Epithelial cell of esophagus (primary cell): ENCODE measurements around the gene SIRT6.
"Not testable (repeated sequence)": the region's sequence is repeated elsewhere in the genome, so short reads cannot be mapped to it uniquely, and the experiment has no call there.

Experiments
- DNase-seq: peaks from one replicate; pipeline ENCODE4 v3.0.0; 2010; ENCODE audit warnings: low read depth
- H3K4me3 ChIP-seq: 2 replicates; pipeline ENCODE4 v1.5.1; 2011; ENCODE audit warnings: mild to moderate bottlenecking, low read length, control low read depth
- CTCF ChIP-seq: IDR thresholded peaks from 2 replicates; pipeline ENCODE4 v1.5.1; 2011; ENCODE audit warnings: low read depth, mild to moderate bottlenecking, low read length, control low read depth, inconsistent platforms; ENCODE audit not compliant: insufficient read depth; ENCODE audit errors: missing control alignments

SIRT6 gene

GRCh38 chr19:4173479-4174212, 8.7 kb downstream of the SIRT6 start:
- TF ChIP-seq CTCF: no peak
- no peak for DNase-seq
- no peak overlapping the region for H3K4me3 ChIP-seq

DNA sequence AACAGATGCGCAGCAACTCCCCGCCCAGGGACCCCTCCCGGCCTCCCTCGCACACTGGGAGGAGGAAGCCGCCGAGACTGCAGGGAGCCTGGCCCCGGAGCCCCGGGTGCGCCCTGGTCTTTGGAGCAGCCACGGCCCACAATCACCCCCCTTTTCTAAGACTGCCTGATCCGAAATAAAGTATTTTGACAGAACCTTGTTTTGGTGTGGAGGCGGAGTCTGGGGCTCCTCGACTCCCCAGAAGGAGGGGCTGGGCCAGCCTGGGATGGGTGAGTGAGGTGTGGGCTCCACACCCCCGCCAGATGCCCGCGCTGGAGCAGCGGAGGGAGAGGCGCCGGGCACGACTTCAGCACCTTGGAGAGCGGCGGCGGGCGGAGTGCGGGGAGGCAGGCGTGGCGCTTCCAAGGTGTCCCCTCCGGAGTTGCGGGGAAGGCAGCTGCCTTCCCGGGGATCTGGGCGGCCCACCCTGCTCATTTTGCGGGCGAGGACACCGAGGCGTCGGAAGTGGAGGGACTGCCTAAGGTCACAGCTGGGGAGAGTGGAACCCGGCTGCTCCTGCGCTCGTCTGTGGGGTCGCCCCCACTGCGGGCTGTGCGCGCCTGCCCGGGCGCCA, 9.4 kb downstream of the SIRT6 start:
- no peak overlapping the region for H3K4me3 ChIP-seq
- DNase-seq: peak; percentile 58
- TF ChIP-seq CTCF: no peak

DNA sequence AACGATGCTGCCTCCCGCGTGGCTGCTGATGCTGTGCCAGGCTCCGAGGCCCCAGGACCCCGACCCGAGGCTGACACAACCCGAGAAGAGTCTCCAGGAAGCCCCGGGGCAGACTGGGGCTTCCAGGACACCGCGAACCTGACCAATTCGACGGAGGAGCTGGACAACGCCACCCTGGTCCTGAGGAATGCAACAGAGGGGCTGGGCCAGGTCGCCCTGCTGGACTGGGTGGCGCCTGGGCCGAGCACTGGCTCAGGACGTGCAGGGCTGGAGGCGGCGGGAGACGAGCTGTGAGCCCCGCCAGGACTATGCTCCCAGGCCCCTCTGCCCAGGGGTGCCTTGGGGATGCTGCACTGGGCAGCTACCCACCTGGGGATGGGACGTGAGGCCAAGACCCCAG, 10.7 kb downstream of the SIRT6 start:
- no peak for TF ChIP-seq CTCF
- H3K4me3 ChIP-seq: no peak overlapping the region
- no peak for DNase-seq

DNA sequence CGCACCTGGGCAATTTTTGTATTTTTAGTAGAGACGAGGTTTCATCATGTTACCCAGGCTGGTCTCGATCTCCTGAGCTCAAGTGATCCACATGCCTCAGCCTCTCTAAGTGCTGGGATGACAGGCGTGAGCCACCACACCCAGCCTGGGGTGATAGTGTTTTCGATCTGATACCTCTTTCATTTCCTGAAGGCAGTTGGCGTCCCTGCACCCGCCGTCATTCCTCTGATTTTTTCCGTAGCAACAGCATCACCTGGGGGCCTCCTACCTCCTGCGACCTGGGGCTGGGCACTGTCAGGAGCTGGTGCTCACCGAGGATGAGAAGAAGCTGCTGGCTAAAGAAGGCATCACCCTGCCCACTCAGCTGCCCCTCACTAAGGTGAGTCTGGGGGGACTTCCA, 18.1 kb downstream of the SIRT6 start:
- no peak for TF ChIP-seq CTCF
- no peak overlapping the region for H3K4me3 ChIP-seq
- no peak for DNase-seq

DNA sequence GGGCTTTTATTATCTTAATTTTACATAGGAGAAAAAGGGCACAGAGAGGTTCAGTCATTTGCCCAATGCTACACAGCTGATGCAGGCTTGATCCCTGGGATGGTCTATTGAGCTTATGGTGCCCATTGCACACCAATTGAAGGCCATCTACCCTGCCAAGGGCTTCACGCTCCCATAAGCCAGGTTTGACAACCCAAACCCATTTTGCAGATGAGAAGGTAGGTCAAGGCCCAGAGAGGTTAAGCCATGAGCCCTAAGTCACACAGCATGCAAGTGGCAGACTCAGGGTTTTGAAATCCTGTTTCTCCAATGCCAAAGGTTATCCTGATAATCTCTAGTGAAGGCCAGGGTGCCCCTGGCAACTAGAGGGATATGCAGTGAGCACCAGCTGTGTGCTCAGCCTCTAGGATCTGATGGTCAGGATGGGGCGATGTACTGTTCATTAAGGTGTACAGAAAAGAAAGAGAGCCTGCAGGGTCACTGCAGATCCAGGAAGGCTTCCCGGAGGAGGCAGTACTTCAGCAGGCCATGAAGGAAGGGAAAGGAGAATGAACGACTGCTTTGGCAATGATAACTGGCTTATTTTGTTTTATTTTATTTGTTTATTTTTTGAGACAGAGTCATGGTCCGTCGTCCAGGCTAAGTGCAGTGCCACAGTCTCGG, 20.8 kb downstream of the SIRT6 start:
- H3K4me3 ChIP-seq: no peak overlapping the region
- TF ChIP-seq CTCF: no peak
- no peak for DNase-seq

DNA sequence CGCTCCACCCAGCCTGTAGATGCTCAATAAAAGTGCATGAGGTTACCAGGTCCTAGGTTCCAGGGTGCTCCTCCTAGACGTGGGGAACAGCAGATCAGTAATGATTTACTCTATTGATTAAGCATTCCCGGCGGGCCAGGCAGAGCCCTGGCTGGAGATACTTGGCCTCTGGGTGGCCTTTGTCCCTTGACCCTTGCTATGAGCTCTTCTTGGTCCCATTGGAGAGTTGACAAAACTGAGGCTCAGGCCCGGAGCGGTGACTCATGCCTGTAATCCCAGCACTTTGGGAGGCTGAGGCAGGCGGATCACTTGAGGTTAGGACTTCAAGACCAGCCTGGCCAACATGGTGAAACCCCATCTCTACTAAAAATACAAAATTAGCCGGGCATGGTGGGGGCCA, 24.4 kb downstream of the SIRT6 start:
- DNase-seq, H3K4me3 ChIP-seq: not testable (repeated sequence)

DNA sequence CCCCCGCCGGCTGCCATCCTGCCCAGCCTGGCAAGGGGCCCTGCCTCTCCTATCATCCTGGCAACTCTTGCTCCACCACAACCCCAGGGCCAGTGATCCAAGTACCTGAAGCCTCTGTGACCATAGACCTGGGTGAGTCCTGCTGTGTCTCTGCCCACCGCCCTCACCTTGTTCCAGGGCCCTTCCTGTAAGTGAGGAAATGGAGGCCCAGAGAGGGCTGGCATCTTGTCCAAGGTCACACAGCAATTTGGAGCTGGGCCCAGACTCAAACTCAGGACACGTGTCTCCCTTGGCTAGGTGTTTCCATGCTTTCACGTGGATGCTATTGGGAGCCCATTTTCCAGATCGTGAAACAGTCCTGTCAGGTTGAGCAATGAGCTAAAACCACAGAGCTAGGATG, 25.2 kb downstream of the SIRT6 start:
- no peak for TF ChIP-seq CTCF
- no peak overlapping the region for H3K4me3 ChIP-seq
- no peak for DNase-seq
